Activated CD8-positive, alpha-beta memory T cell treated with anti-CD3 and anti-CD28 coated beads for 1 hour (primary cell): ENCODE results near the gene SULT1B1.

Experiments
- DNase-seq, 2 donors: peaks; one replicate each; pipeline ENCODE4 v3.0.0-alpha.2; 2020; ENCODE audit warnings: low read depth in 1 of 2; ENCODE audit errors: extremely low read depth in 1 of 2

SULT1B1 gene

GRCh38 chr4:69750346-69750745, 10.1 kb downstream of the SULT1B1 start:
- DNase-seq = no peak

- DNase-seq = no peak
Observed at GRCh38 chr4:69749771-69750170, 10.6 kb downstream of the SULT1B1 start.

- no peak for DNase-seq
Observed at GRCh38 chr4:69748173-69748572, 12.2 kb downstream of the SULT1B1 start.

- no peak for DNase-seq
Observed at GRCh38 chr4:69744157-69744478, 16.3 kb downstream of the SULT1B1 start.

GRCh38 chr4:69743476-69744156, 16.8 kb downstream of the SULT1B1 start:
- DNase-seq = no peak

GRCh38 chr4:69742596-69742995, 17.8 kb downstream of the SULT1B1 start:
- DNase-seq = no peak

GRCh38 chr4:69738872-69739271, 21.5 kb downstream of the SULT1B1 start:
- no peak for DNase-seq

GRCh38 chr4:69735119-69735518, 25.3 kb downstream of the SULT1B1 start:
- DNase-seq = no peak

- DNase-seq = no peak
Observed at GRCh38 chr4:69731847-69732246, 28.6 kb downstream of the SULT1B1 start.

GRCh38 chr4:69731241-69731640, 29.2 kb downstream of the SULT1B1 start:
- no peak for DNase-seq

- no peak for DNase-seq
Observed at GRCh38 chr4:69730002-69730401, 30.4 kb downstream of the SULT1B1 start.

GRCh38 chr4:69727926-69728325, 32.5 kb downstream of the SULT1B1 start:
- DNase-seq = no peak

- no peak for DNase-seq
Observed at GRCh38 chr4:69727426-69727825, 33.0 kb downstream of the SULT1B1 start.

- DNase-seq = no peak
Observed at GRCh38 chr4:69726971-69727370, 33.4 kb downstream of the SULT1B1 start.

- DNase-seq = no peak
Observed at GRCh38 chr4:69718396-69719271, 41.8 kb downstream of the SULT1B1 start.

- no peak for DNase-seq
Observed at GRCh38 chr4:69717778-69718177, 42.6 kb downstream of the SULT1B1 start.

GRCh38 chr4:69716654-69717053, 43.8 kb downstream of the SULT1B1 start:
- no peak for DNase-seq

- DNase-seq = no peak
Observed at GRCh38 chr4:69714086-69714485, 46.3 kb downstream of the SULT1B1 start.

- DNase-seq = no peak
Observed at GRCh38 chr4:69713593-69713992, 46.8 kb downstream of the SULT1B1 start.

GRCh38 chr4:69710580-69710979, 49.8 kb downstream of the SULT1B1 start:
- no peak for DNase-seq

- no peak for DNase-seq
Observed at GRCh38 chr4:69708211-69708610, 52.2 kb downstream of the SULT1B1 start.

- DNase-seq = no peak
Observed at GRCh38 chr4:69707807-69708206, 52.6 kb downstream of the SULT1B1 start.
